Body of pancreas (tissue), 4 donors: Measurements from ENCODE around the gene TGFBI.

Source experiments
- POLR2A ChIP-seq, 3 donors: fragments of 450-650 bp; IDR thresholded peaks; one replicate each; pipeline ENCODE4 v1.6.1; 2016; ENCODE audit warnings: antibody characterized with exemption in 3 of 3, mild to moderate bottlenecking in 2 of 3
- TF ChIP-seq, protein P1 (sequence below), 7 experiments: fragments of 450-650 bp in 4 of 7; fragments of 200-600 bp in 3 of 7; sonication (generic) in 3 of 7; IDR thresholded peaks; one replicate each; pipeline ENCODE4 v1.5.1; 2016 to 2019; ENCODE audit warnings: antibody characterized with exemption in 7 of 7

DNA sequence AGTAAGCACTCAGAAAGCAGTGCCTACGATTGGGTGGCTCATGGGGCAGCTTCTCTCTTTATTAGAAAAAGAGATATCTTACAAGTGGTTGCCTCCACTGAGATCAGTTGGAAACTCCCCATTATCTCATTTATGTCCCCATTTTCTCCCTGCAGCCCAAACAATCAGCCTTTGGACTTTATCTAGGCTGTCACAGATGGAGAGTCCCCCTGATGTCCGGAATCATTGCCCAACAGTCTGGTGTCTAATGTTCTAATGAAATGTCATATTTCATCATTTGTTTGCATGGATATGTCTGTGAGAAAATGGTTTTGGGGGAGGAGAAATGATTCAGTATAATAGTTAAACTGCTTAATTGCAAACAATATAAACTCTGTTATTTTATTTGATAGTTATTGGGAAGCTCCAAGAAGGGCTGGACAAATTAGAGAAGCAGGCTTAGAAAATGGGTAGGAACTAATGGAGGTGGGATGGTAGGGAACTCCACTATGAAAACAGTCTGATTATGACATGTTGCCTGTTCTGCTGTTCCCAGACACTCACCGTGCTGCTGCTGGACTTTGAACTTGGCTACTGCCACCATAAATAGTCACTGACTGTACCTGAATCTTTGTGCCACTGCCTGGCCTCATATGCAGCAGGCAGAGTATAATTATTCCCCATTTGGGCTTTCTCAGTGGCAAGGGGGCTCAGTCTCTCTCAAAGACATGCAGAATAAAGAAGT, 65.6 kb downstream of the TGFBI start:
- TF ChIP-seq, protein P1, sequence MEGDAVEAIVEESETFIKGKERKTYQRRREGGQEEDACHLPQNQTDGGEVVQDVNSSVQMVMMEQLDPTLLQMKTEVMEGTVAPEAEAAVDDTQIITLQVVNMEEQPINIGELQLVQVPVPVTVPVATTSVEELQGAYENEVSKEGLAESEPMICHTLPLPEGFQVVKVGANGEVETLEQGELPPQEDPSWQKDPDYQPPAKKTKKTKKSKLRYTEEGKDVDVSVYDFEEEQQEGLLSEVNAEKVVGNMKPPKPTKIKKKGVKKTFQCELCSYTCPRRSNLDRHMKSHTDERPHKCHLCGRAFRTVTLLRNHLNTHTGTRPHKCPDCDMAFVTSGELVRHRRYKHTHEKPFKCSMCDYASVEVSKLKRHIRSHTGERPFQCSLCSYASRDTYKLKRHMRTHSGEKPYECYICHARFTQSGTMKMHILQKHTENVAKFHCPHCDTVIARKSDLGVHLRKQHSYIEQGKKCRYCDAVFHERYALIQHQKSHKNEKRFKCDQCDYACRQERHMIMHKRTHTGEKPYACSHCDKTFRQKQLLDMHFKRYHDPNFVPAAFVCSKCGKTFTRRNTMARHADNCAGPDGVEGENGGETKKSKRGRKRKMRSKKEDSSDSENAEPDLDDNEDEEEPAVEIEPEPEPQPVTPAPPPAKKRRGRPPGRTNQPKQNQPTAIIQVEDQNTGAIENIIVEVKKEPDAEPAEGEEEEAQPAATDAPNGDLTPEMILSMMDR (IDR thresholded peaks at IDR 0.05), result no peak
- no peak for TF ChIP-seq POLR2A (IDR thresholded peaks at IDR 0.05)
